Prostate gland (tissue), 2 donors: ENCODE results near the gene ZNF423. TPM values are rescaled to one million over a fixed set of nuclear protein-coding genes. Genes with fewer than 3 reads are reported as not detected.

Source experiments
- DNase-seq: peaks from one replicate; pipeline ENCODE4 v3.0.0-alpha.2; 2019; ENCODE audit warnings: low spot score
- H3K27ac ChIP-seq, 2 donors: fragments of 200-600 bp; sonication (generic); 2 replicates each; pipeline ENCODE4 v1.5.1; 2017 to 2019
- H3K27me3 ChIP-seq: fragments of 200-600 bp; sonication (generic); replicated peaks from 2 replicates; pipeline ENCODE4 v1.5.1; 2019; ENCODE audit not compliant: insufficient read depth
- H3K36me3 ChIP-seq, 2 donors: fragments of 200-600 bp; sonication (generic); 1 replicate in 1 of 2; 2 replicates in 1 of 2; pipeline versions ENCODE4 v1.5.1 to v1.8.1; 2017 to 2019
- H3K4me1 ChIP-seq: fragments of 200-600 bp; sonication (generic); replicated peaks from 2 replicates; pipeline ENCODE4 v1.5.1; 2019
- H3K4me3 ChIP-seq, 2 donors: fragments of 200-600 bp; sonication (generic); 2 replicates each; pipeline ENCODE4 v1.5.1; 2017 to 2019
- H3K9me3 ChIP-seq: fragments of 200-600 bp; sonication (generic); 2 replicates; pipeline ENCODE4 v1.5.1; 2017
- POLR2A ChIP-seq: fragments of 450-650 bp; IDR thresholded peaks from one replicate; pipeline ENCODE4 v1.6.1; 2016; ENCODE audit warnings: antibody characterized with exemption, mild to moderate bottlenecking
- POLR2AphosphoS5 ChIP-seq: sonication (generic); formaldehyde crosslinking; IDR thresholded peaks from one replicate; pipeline ENCODE4 v1.6.1; 2017; ENCODE audit warnings: antibody characterized with exemption
- WGBS: methylation state at CpG from one replicate; pipeline ENCODE4 v1.1.5; 2018; 5-methylcytosine and 5-hydroxymethylcytosine counted together
- intact Hi-C: fragments of 100-400 bp; cut with DNase I; formaldehyde crosslinking; loops from one replicate; pipeline ENCODE4 v1.14.2; 2022
- total RNA-seq, 2 donors: library from RNA; depleted of rRNA; stranded (reverse); fragments of >200 nt; gene quantifications; one replicate each; pipeline ENCODE4 v1.1.0, GENCODE V29; 2016
- TF ChIP-seq, protein P1 (sequence below), 4 experiments: fragments of 200-600 bp in 2 of 4; fragments of 450-650 bp in 2 of 4; sonication (generic) in 2 of 4; IDR thresholded peaks; 1 replicate in 3 of 4; 2 replicates in 1 of 4; pipeline ENCODE4 v1.5.1; 2016 to 2019; ENCODE audit warnings: antibody characterized with exemption in 4 of 4, mild to moderate bottlenecking in 2 of 4, moderate library complexity in 2 of 4

ZNF423 gene
- total RNA-seq, 2 donors from 2014 or later: 6.1 to 22.7 TPM

DNA sequence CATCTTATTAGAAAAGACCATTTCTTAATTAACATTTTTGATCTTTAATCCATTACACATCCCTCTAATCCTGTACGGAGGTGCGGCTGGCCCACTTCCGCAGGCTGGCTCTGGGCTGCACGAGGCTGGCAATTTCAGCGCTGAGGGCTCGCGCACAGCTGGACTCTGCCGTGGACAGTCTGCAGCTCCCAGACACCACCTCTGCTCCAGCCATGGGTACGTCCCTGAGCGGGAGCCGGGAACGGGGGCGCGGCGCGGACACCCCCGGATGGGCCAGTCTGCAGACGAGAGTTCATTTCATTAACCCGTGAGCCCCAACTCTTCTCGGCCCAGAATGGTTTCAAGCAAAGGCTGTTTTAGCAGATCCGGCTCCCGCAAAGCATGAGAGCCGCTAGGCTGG, 87.9 kb downstream of the ZNF423 start:
- intact Hi-C loops: no loop called here
- no peak overlapping the region for H3K4me3 ChIP-seq
- TF ChIP-seq POLR2A (no peak), POLR2AphosphoS5 (no peak)
- TF ChIP-seq, protein P1, sequence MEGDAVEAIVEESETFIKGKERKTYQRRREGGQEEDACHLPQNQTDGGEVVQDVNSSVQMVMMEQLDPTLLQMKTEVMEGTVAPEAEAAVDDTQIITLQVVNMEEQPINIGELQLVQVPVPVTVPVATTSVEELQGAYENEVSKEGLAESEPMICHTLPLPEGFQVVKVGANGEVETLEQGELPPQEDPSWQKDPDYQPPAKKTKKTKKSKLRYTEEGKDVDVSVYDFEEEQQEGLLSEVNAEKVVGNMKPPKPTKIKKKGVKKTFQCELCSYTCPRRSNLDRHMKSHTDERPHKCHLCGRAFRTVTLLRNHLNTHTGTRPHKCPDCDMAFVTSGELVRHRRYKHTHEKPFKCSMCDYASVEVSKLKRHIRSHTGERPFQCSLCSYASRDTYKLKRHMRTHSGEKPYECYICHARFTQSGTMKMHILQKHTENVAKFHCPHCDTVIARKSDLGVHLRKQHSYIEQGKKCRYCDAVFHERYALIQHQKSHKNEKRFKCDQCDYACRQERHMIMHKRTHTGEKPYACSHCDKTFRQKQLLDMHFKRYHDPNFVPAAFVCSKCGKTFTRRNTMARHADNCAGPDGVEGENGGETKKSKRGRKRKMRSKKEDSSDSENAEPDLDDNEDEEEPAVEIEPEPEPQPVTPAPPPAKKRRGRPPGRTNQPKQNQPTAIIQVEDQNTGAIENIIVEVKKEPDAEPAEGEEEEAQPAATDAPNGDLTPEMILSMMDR (IDR thresholded peaks at IDR 0.05): no peak
- H3K36me3 ChIP-seq: no peaks in the 10 kb centered on the region
- no peaks in the 10 kb centered on the region for H3K4me1 ChIP-seq
- no peak overlapping the region for H3K27ac ChIP-seq
- 92% methylated on average over 23 of the region's 23 CpGs for WGBS
- no peaks in the 10 kb centered on the region for H3K27me3 ChIP-seq
- no peak for DNase-seq
- no peaks in the 10 kb centered on the region for H3K9me3 ChIP-seq

DNA sequence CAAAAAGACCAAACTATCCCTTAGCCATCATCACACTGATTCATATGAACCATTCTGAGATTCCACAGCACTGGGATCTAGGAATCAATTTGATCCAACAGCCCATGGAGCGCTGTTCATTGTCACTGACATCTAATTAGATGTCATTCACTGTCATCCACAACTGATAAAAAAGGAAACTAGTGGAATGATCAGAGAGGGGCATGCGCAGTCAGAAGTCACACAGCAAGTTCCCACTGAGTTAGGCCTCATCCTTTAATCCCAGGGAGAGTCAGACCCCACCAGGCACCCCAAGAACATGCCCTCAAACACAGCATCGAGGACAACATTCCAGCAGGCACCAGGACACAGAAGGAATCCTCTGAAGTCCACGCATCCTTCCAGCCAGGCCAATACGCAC, 88.5 kb downstream of the ZNF423 start:
- no peak for DNase-seq
- no peaks in the 10 kb centered on the region for H3K4me1 ChIP-seq
- no peak overlapping the region for H3K4me3 ChIP-seq
- H3K27me3 ChIP-seq: no peaks in the 10 kb centered on the region
- no peak overlapping the region for H3K27ac ChIP-seq
- TF ChIP-seq POLR2AphosphoS5 (no peak), POLR2A (no peak)
- TF ChIP-seq, protein P1 (IDR thresholded peaks at IDR 0.05): no peak
- H3K9me3 ChIP-seq: no peaks in the 10 kb centered on the region
- intact Hi-C loops: no loop called here
- WGBS: 93% methylated on average over 5 of the region's 5 CpGs
- H3K36me3 ChIP-seq: no peaks in the 10 kb centered on the region

DNA sequence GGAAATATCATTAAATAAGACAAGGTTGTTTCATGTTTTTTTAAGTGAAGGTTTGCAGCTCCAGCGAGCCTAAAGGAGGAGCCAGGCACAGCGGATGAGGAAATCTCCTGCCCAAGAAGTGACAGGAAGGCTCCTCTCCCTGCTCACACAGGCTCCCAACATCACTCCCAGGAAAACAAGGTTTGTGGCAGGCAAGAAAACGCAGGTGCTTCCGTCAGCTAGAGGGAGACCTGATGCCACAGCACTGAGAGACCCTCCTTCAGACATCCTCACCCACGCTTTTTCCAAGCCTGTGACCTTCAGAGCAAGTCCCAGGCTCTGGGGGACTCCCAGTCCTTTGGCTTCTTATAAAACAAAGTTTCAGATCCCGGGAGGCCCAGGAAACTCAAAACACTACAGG, 89.7 kb downstream of the ZNF423 start:
- intact Hi-C loops: no loop called here
- H3K27ac ChIP-seq: no peak overlapping the region
- 63% methylated on average over 6 of the region's 6 CpGs for WGBS
- TF ChIP-seq POLR2AphosphoS5 (no peak), POLR2A (no peak)
- TF ChIP-seq, protein P1 (IDR thresholded peaks at IDR 0.05): no peak
- no peaks in the 10 kb centered on the region for H3K4me1 ChIP-seq
- no peak overlapping the region for H3K4me3 ChIP-seq
- H3K27me3 ChIP-seq: no peaks in the 10 kb centered on the region
- DNase-seq: no peak
- H3K9me3 ChIP-seq: no peaks in the 10 kb centered on the region
- no peaks in the 10 kb centered on the region for H3K36me3 ChIP-seq

DNA sequence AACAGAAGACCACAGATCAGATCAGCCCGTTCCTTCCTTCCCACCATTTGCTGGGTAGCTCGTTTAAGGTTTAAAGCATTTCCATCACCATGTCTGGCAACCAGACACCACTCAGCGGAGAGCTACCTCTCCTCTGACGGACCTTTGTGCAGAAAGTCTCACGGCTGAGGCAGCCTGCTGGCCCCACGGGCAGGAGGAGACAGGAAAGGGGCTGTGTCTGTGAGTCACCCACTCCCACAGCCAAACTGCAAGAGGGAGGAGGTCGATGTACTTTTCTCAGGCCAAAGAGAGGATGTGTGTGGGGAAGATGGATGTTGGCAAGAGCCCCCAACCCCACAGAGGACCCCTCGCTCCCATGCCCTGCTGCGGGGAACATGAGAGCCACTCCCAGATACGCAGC, 92.1 kb downstream of the ZNF423 start:
- Histone ChIP-seq H3K27me3 (no peaks in the 10 kb centered on the region), H3K36me3 (no peaks in the 10 kb centered on the region), H3K4me3 (no peak overlapping the region), H3K27ac (no peak overlapping the region), H3K4me1 (no peaks in the 10 kb centered on the region), H3K9me3 (no peaks in the 10 kb centered on the region)
- TF ChIP-seq POLR2A: no peak
- TF ChIP-seq, protein P1 (IDR thresholded peaks at IDR 0.05): no peak
- no peak for TF ChIP-seq POLR2AphosphoS5
- DNase-seq: no peak
- 71% methylated on average over 10 of the region's 10 CpGs for WGBS
- intact Hi-C loops: no loop called here

DNA sequence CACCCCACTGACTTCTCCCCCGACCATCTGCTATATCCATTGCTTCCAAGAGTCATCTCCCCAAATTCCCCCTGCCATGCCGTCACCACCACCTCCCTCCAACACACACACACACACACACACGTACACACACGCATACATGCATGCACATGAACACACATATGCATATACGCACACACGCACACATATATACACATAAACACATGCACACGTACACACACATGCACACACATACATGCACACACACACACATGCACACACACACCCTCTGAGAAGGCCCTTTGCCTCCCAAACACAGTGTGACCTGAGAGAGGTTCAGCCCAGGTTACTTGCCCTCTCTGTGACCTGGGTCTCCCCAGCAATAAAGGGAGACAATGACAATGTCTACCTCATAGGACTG, 95.1 kb downstream of the ZNF423 start:
- TF ChIP-seq POLR2A (no peak), POLR2AphosphoS5 (no peak)
- TF ChIP-seq, protein P1 (IDR thresholded peaks at IDR 0.05): no peak
- DNase-seq: no peak
- Histone ChIP-seq H3K27ac (no peak overlapping the region), H3K9me3 (no peaks in the 10 kb centered on the region), H3K4me3 (no peak overlapping the region), H3K36me3 (no peaks in the 10 kb centered on the region), H3K4me1 (no peaks in the 10 kb centered on the region), H3K27me3 (no peaks in the 10 kb centered on the region)
- WGBS: 92% methylated on average over 7 of the region's 7 CpGs
- intact Hi-C loops: no loop called here
